PFSK-1 (cell line): ENCODE data around the gene SLC8A1.

Experiments used
- FOXP2 ChIP-seq: optimal IDR thresholded peaks from 2 replicates; pipeline ENCODE3; 2011; ENCODE audit warnings: borderline replicate concordance, control low read depth, inconsistent platforms; ENCODE audit not compliant: insufficient read depth; ENCODE audit errors: extremely low read length, extremely low read depth
- POLR2AphosphoS5 ChIP-seq: IDR thresholded peaks from 2 replicates; pipeline ENCODE4 v1.6.1; 2012; ENCODE audit warnings: low read depth, mild to moderate bottlenecking, control low read depth, low read length, moderate library complexity
- REST ChIP-seq, 2 experiments: IDR thresholded peaks; 2 replicates each; pipeline versions ENCODE4 v1.6.1 to v1.8.0; 2011 to 2012; ENCODE audit warnings: low read depth in 2 of 2, low read length in 2 of 2, control low read depth in 1 of 2, inconsistent platforms in 1 of 2, mild to moderate bottlenecking in 1 of 2, moderate library complexity in 1 of 2; ENCODE audit not compliant: insufficient read depth in 1 of 2
- SIN3A ChIP-seq: IDR thresholded peaks from 2 replicates; pipeline ENCODE4 v1.6.1; 2012; ENCODE audit warnings: mild to moderate bottlenecking, low read length, moderate library complexity, borderline replicate concordance; ENCODE audit not compliant: insufficient read depth
- TAF1 ChIP-seq: IDR thresholded peaks from 2 replicates; pipeline ENCODE4 v1.6.1; 2012; ENCODE audit warnings: low read length, control low read depth, borderline replicate concordance; ENCODE audit not compliant: insufficient read depth

Gene SLC8A1

GRCh38 chr2:40384233-40384632 is 67.7 kb downstream of the SLC8A1 start:
- TF ChIP-seq SIN3A, result no peak
- TF ChIP-seq REST (IDR thresholded peaks at IDR 0.05; ENCODE audit: insufficient read depth in 1 of 2, low read depth in 2 of 2, low read length in 2 of 2), result no peak
- TF ChIP-seq FOXP2, result no peak
- no peak for TF ChIP-seq POLR2AphosphoS5
- no peak for TF ChIP-seq TAF1

GRCh38 chr2:40380721-40381120 is 71.2 kb downstream of the SLC8A1 start:
- no peak for TF ChIP-seq SIN3A
- TF ChIP-seq FOXP2, result no peak
- TF ChIP-seq POLR2AphosphoS5, result no peak
- no peak for TF ChIP-seq REST (IDR thresholded peaks at IDR 0.05; ENCODE audit: insufficient read depth in 1 of 2, low read depth in 2 of 2, low read length in 2 of 2)

GRCh38 chr2:40380041-40380440 is 71.8 kb downstream of the SLC8A1 start:
- no peak for TF ChIP-seq SIN3A
- TF ChIP-seq POLR2AphosphoS5, result no peak
- no peak for TF ChIP-seq FOXP2
- TF ChIP-seq TAF1, result no peak
- TF ChIP-seq REST (IDR thresholded peaks at IDR 0.05; ENCODE audit: insufficient read depth in 1 of 2, low read depth in 2 of 2, low read length in 2 of 2), result no peak

GRCh38 chr2:40374543-40375240 is 77.2 kb downstream of the SLC8A1 start:
- TF ChIP-seq POLR2AphosphoS5, result no peak
- TF ChIP-seq SIN3A, result no peak
- no peak for TF ChIP-seq TAF1

GRCh38 chr2:40373111-40373510 is 78.8 kb downstream of the SLC8A1 start:
- no peak for TF ChIP-seq POLR2AphosphoS5
- no peak for TF ChIP-seq FOXP2
- no peak for TF ChIP-seq TAF1
- TF ChIP-seq REST (IDR thresholded peaks at IDR 0.05; ENCODE audit: insufficient read depth in 1 of 2, low read depth in 2 of 2, low read length in 2 of 2), result no peak
- TF ChIP-seq SIN3A, result no peak
